GM19193 (cell line): ENCODE results near the gene ARFGEF3.

Source experiments
- POLR2A ChIP-seq: IDR thresholded peaks from 4 replicates; pipeline ENCODE4 v1.6.1; 2011; ENCODE audit not compliant: insufficient read depth, insufficient read length; ENCODE audit errors: extremely low read depth

Gene ARFGEF3

GRCh38 chr6:138155443-138155842 is 6.3 kb upstream of the ARFGEF3 start:
- no peak for TF ChIP-seq POLR2A

GRCh38 chr6:138157986-138158638 is 3.6 kb upstream of the ARFGEF3 start:
- TF ChIP-seq POLR2A, result no peak

- no peak for TF ChIP-seq POLR2A
Observed at GRCh38 chr6:138159246-138159645, 2.5 kb upstream of the ARFGEF3 start.

- TF ChIP-seq POLR2A, result no peak
Observed at GRCh38 chr6:138160329-138161087, 1.2 kb upstream of the ARFGEF3 start.

GRCh38 chr6:138161088-138161337 is 726 bp upstream of the ARFGEF3 start:
- no peak for TF ChIP-seq POLR2A

- TF ChIP-seq POLR2A, result no peak
Observed at GRCh38 chr6:138162111-138162954, 594 bp downstream of the ARFGEF3 start.

DNA sequence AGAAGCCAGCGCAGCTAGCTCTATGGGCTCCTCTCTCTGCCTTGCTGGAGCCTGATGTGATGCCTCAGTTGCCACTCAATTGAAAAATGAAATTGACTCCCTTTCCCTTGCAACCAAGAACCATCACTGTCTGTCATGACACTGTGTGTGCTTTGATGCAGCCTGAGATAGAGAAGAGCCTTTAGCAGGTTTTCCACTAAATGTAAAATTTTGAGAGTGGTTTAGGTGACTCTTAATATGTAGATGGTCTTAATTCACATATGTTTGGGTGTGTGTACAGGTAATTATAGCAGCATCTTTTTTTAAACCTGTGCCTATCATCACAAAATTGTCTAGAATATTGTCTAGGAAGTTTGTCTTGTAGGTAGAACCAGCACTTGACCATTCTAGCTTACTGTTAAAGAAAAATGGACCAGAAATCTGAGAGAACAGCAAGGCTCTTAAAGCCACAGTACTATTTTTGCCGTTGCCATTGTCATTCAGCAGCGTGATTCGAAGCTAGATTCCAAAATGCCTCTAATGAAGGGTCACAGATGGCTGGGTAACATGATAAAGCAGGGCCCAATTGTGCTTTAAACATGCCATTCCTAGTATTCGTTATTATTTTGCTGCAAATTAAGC is 1.3 kb downstream of the ARFGEF3 start:
- TF ChIP-seq POLR2A, result no peak

DNA sequence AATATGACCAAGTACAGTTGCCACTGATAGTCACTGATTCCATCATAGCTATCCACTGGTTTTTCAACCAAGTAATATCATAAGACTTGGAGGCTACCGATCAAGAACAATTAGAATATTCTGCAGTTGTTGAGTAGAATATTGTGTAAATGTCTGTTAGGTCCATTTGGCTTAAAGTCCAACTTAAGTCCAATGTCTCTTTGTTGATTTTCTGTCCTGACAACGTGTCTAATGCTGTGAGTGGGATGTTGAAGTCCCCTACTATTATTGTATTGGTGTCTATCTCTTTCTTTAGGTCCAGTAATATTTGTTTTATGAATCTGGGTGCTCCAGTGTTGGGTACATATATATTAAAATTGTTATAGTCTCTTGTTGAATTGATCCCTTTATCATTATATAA is 13.9 kb downstream of the ARFGEF3 start:
- TF ChIP-seq POLR2A, result no peak

DNA sequence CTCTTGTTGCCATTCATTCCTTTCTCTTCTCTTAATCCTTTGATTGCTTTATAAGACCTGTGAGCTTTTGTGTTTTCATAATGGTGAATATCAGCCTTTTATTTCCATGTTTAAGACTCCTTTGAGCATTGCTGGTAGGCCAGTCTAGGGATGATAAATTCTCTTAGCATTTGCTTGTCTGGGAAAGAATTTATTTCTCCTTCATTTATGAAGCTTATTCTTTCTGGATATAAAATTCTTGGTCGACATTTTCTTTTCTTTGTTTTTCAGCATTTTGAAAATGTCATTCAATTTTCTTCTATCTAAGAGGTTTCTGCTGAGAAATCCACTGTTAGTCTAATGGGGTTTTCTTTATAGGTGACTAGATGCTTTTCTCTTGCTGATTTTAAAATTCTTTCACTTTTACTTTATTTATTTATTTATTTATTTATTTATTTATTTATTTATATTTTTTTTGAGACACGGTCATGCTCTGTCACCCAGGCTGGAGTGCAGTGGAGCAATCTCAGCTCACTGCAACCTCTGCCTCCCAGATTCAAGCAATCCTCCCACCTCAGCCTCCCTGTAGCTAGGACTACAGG is 15.0 kb downstream of the ARFGEF3 start:
- no peak for TF ChIP-seq POLR2A

GRCh38 chr6:138182939-138183789 is 21.4 kb downstream of the ARFGEF3 start:
- TF ChIP-seq POLR2A, result no peak

DNA sequence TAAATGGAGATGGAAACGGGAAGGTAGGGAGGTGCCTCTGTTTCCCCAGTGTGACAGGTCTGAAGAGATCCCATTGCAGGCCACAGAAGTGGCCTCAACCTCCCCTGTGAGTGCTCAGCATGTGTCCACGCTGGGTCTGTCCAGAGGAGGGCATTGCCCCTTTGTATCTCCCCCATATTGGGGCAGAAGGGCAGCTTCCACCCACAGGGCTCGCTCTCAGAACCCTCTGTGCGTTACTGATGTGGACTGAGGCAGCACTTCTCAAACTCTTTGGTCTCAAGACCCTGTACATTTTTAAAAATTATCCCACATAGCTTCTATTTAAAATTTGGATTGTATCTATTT is 22.0 kb downstream of the ARFGEF3 start:
- TF ChIP-seq POLR2A, result no peak

DNA sequence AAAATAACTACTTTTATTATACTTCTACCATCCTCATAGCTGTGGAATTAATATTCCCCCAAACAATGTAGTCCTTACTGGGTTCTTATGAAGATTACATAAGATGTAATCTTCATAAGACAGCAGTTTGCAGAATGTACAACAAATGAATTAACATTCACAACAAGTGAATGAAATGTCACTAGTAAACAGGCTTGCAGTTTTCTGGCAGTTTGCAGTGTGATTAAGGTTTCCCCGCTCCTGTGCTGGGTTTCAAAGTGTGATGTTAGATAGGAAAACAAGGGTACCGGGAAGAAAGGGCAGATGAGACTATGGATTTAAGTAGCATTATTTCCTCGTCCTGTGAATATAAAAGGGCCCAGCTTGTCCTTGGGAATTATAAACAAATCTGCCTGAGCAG is 22.5 kb downstream of the ARFGEF3 start:
- no peak for TF ChIP-seq POLR2A

DNA sequence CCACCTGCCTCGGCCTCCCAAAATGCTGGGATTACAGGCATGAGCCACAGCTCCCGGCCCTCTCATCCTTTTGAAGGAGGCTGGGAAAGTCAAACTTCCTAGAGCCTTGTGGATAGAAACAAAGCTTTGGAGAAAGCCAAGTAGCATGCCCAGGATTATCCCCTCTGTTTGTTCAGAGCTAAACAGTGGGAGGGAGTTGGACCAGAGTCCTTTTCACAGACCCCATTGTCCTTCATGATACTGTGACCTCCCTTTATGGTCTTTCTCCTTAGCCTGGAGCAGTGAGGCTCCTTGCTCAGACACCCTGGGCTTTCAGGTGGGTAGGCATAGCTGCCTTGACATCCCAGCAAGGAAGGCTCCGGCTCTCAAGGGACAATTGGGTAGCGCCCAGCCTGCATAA is 25.4 kb downstream of the ARFGEF3 start:
- TF ChIP-seq POLR2A, result no peak

DNA sequence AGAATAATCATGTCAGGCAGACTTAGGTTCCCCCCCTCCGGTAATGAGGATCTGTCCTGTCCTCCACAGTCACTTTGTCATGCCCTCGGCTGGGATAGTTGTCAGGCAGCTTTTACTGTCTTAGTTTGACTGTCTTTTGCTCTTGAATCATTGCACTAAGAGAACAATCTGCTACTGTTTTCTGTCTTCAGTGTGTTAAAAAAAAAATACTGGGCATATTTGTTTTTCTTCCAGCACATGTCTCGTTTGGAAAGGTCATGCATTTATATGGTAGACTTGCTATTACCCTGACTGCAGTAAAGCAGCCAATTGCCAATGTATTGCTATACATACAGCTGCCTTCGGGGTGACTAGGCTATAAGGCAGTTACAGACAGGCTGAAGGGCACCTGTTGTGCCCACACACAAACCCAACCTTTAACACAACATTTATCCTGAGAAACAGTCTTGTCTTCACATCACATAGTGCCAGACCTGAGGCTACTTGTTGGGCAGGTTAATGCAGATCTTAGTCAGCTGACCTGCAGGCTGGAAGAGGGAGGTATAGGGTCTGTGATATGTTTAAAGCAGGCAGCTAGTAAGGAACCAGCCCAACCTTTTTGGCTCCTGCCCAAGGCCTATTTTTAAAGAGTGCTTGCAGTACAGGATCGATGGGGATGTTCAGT is 26.7 kb downstream of the ARFGEF3 start:
- no peak for TF ChIP-seq POLR2A
